Nephron progenitor cell (in vitro differentiated cells): ENCODE results near the gene RTN4IP1.

Experiments used
- DNase-seq: peaks from one replicate; pipeline ENCODE4 v3.0.0; 2021
- H3K27ac Mint-ChIP-seq: 2 replicates; pipeline ENCODE4 v1.8.0; 2021; ENCODE audit warnings: mild to moderate bottlenecking, moderate library complexity, mixed read lengths
- H3K27me3 Mint-ChIP-seq: 2 replicates; pipeline ENCODE4 v1.8.0; 2021; ENCODE audit warnings: mild to moderate bottlenecking, low read depth, mixed read lengths; ENCODE audit not compliant: poor library complexity
- H3K36me3 Mint-ChIP-seq: 2 replicates; pipeline ENCODE4 v1.8.0; 2021; ENCODE audit warnings: low read depth, mixed read lengths
- H3K4me1 Mint-ChIP-seq: 2 replicates; pipeline ENCODE4 v1.8.0; 2021; ENCODE audit warnings: mixed read lengths
- H3K4me3 Mint-ChIP-seq: 2 replicates; pipeline ENCODE4 v1.8.0; 2021; ENCODE audit warnings: mild to moderate bottlenecking, moderate library complexity, mixed read lengths
- H3K9me3 Mint-ChIP-seq: 2 replicates; pipeline ENCODE4 v1.8.0; 2021; ENCODE audit warnings: mild to moderate bottlenecking, moderate library complexity, mixed read lengths
- TF ChIP-seq, protein P1 (sequence below): fragments of 200-600 bp; sonication (generic); IDR thresholded peaks from 2 replicates; pipeline ENCODE4 v1.5.0; 2021; ENCODE audit warnings: antibody characterized with exemption

RTN4IP1 gene

DNA sequence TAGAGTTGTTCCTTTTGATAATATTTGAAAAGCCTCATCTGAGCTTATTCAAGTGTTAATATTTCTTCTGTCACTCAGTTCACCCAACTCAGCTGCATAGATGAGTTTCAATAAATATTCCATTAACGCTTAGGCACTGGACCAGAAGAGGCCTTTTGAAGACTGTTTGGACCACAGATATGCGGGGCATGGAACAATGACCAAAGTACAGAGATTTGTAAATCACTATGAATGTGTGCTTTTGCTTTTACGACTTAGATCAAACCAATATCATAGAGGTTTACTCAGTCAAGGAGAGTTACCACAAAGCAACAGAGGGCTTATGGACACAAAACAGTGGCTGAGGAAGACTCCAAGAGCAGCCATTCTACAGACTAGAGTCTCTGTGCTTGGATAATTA is 99.9 kb downstream of the RTN4IP1 start:
- Mint-ChIP-seq H3K27ac (no peak overlapping the region), H3K36me3 (no peaks in the 10 kb centered on the region), H3K27me3 (peaks cover 7% of the 10 kb centered on the region), H3K4me1 (no peaks in the 10 kb centered on the region), H3K9me3 (no peaks in the 10 kb centered on the region), H3K4me3 (no peak overlapping the region)
- no peak for DNase-seq
- TF ChIP-seq, protein P1, sequence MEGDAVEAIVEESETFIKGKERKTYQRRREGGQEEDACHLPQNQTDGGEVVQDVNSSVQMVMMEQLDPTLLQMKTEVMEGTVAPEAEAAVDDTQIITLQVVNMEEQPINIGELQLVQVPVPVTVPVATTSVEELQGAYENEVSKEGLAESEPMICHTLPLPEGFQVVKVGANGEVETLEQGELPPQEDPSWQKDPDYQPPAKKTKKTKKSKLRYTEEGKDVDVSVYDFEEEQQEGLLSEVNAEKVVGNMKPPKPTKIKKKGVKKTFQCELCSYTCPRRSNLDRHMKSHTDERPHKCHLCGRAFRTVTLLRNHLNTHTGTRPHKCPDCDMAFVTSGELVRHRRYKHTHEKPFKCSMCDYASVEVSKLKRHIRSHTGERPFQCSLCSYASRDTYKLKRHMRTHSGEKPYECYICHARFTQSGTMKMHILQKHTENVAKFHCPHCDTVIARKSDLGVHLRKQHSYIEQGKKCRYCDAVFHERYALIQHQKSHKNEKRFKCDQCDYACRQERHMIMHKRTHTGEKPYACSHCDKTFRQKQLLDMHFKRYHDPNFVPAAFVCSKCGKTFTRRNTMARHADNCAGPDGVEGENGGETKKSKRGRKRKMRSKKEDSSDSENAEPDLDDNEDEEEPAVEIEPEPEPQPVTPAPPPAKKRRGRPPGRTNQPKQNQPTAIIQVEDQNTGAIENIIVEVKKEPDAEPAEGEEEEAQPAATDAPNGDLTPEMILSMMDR = no peak

DNA sequence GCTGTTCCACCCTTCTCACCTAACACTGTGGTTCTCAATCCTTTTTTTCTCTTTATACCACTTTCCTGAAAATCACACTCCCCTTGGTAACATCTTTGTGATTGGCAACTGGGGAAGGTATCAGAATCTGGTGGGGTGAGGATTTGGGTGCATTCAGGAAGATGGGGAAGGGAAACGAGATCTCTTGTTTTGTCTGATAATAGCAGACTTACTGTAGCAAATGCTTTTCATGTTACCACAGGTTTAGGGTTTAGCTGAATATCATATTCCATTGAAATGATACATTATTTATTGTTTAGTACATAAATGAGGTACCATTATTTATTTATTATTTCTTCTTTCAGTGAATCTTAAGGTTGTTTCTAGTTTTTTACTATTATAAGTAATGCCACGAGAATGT is 100.8 kb downstream of the RTN4IP1 start:
- Mint-ChIP-seq H3K36me3 (no peaks in the 10 kb centered on the region), H3K4me3 (no peak overlapping the region), H3K27me3 (peaks cover 7% of the 10 kb centered on the region), H3K4me1 (no peaks in the 10 kb centered on the region), H3K27ac (no peak overlapping the region), H3K9me3 (no peaks in the 10 kb centered on the region)
- no peak for DNase-seq
- TF ChIP-seq, protein P1 = no peak

DNA sequence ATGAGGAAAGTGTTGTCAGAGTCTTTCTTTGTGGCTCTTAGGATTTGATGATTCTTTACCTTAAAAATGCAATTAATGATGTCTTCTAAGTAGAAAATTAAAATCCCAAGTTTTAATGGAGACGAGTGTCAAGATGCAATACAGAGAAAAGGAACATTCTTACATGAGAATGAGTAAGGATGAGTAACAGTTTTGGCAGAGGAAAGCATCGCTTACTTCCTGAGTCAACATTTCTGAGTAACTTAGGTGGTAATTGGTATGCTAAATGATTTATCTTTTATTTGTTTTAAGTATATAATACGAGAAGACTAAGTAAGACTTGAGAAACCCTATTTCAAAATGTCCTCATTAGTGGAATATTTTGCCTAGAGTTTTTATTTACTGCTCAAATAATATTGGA is 101.3 kb downstream of the RTN4IP1 start:
- H3K27ac Mint-ChIP-seq = no peak overlapping the region
- peaks cover 7% of the 10 kb centered on the region for H3K27me3 Mint-ChIP-seq
- DNase-seq = no peak
- TF ChIP-seq, protein P1 = no peak
- no peaks in the 10 kb centered on the region for H3K36me3 Mint-ChIP-seq
- no peaks in the 10 kb centered on the region for H3K4me1 Mint-ChIP-seq
- no peak overlapping the region for H3K4me3 Mint-ChIP-seq
- no peaks in the 10 kb centered on the region for H3K9me3 Mint-ChIP-seq

DNA sequence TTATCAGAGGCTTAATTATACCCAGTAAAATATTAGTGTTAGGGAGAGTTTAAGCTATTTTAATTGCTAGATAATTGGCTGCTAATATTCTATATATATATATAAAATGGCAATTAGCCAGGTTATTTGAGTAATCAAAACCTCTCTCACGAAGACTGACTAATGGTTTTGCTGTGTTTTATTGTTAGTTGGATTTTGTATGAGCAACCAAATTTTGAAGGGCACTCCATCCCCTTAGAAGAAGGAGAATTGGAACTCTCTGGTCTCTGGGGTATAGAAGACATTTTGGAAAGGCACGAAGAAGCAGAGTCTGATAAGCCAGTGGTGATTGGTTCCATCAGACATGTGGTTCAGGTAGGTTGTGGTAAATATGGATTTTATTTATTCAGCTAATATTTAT is 102.2 kb downstream of the RTN4IP1 start:
- Mint-ChIP-seq H3K9me3 (no peaks in the 10 kb centered on the region), H3K36me3 (no peaks in the 10 kb centered on the region), H3K27ac (no peak overlapping the region), H3K27me3 (peaks cover 7% of the 10 kb centered on the region), H3K4me1 (no peaks in the 10 kb centered on the region), H3K4me3 (no peak overlapping the region)
- TF ChIP-seq, protein P1 = no peak
- no peak for DNase-seq

DNA sequence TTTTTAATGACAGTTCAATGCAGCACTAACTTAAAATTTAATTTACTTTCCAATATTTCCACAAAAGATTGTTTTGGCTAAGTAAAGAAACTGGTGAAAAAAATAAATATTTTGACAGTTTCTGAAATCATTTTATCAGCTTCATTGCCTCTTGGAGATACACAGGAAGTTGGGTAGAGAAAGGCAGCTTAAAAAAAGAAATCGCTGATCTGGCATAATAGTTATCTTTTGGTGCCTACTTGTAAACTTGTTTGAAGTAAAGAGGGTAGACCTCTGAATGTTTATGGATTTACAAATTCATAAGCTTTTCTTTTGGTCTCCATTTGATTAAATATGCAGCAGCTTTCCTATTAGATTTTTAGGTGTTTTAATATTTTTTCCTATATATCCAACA is 103.4 kb downstream of the RTN4IP1 start:
- no peaks in the 10 kb centered on the region for H3K36me3 Mint-ChIP-seq
- H3K4me1 Mint-ChIP-seq = no peaks in the 10 kb centered on the region
- H3K9me3 Mint-ChIP-seq = no peaks in the 10 kb centered on the region
- peaks cover 4% of the 10 kb centered on the region for H3K27me3 Mint-ChIP-seq
- TF ChIP-seq, protein P1 = no peak
- no peak overlapping the region for H3K4me3 Mint-ChIP-seq
- no peak overlapping the region for H3K27ac Mint-ChIP-seq
- DNase-seq = no peak

DNA sequence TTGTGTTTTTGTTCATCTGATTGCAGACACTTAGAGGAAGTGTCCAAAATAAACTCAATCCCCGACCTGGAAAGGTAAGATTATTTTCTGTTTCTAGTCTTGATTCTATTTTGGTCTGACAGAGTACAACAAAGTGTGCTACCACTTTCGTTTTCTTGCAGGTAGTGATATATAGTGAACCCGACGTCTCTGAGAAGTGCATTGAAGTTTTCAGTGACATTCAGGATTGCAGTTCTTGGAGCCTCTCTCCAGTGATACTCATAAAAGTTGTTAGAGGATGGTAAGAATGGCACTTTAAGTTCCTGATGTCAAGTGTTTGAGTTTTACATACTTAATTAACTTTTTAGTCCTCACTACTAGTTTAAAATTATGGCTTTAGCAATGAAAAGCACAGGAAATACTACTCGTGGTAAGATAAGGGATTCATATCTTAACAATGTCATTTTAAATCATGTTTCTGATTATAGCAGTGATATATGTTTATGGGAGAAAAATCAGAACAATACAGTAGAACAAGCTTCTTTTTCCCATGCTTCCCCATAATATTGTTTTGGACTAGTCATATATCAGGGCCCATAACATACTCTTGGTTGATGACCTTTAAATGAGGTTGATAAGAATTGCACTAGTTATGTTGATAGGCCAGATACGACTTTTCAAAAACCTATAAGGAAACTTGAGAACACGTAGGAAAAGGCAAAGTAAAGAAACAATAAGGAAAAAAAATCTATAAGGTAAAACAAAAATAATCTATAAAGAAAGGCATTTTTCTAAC is 104.0 kb downstream of the RTN4IP1 start:
- no peak overlapping the region for H3K27ac Mint-ChIP-seq
- no peak overlapping the region for H3K4me3 Mint-ChIP-seq
- DNase-seq = no peak

More for the DNA sequence above, 104.0 kb downstream of the RTN4IP1 start:
- H3K36me3 Mint-ChIP-seq = no peaks in the 10 kb centered on the region
- peaks cover 4% of the 10 kb centered on the region for H3K27me3 Mint-ChIP-seq
- TF ChIP-seq, protein P1 = no peak
- no peaks in the 10 kb centered on the region for H3K9me3 Mint-ChIP-seq
- H3K4me1 Mint-ChIP-seq = no peaks in the 10 kb centered on the region
